Astrocyte (in vitro differentiated cells and primary cell): ENCODE measurements around the gene NANOGP8. TPM values are rescaled to one million over a fixed set of nuclear protein-coding genes. Genes with fewer than 3 reads are reported as not detected.

Experiments used
- DNase-seq: peaks from one replicate; pipeline ENCODE4 v3.0.0-alpha.2; 2010; ENCODE audit warnings: low read depth
- FAIRE-seq: peaks from 2 replicates; lab custom pipeline; 2011; peaks lifted over from hg19 to GRCh38; lab: Jason Lieb, UNC
- H2AFZ ChIP-seq: 2 replicates; pipeline ENCODE4 v1.6.0; 2012; ENCODE audit warnings: low read depth, low read length, inconsistent platforms
- H3K27ac ChIP-seq: 2 replicates; pipeline ENCODE4 v1.5.1; 2011; ENCODE audit warnings: low read depth, low read length, inconsistent platforms
- H3K27me3 ChIP-seq: 2 replicates; pipeline ENCODE4 v1.6.0; 2011; ENCODE audit warnings: low read length, inconsistent platforms; ENCODE audit not compliant: insufficient read depth
- H3K36me3 ChIP-seq: 2 replicates; pipeline ENCODE4 v1.5.1; 2011; ENCODE audit warnings: low read length, inconsistent platforms; ENCODE audit not compliant: insufficient read depth
- H3K4me1 ChIP-seq: 2 replicates; pipeline ENCODE4 v1.5.1; 2011; ENCODE audit warnings: low read length, inconsistent platforms; ENCODE audit not compliant: insufficient read depth
- H3K4me2 ChIP-seq: 2 replicates; pipeline ENCODE4 v1.6.0; 2012; ENCODE audit warnings: low read length, inconsistent platforms
- H3K4me3 ChIP-seq: 2 replicates; pipeline ENCODE4 v1.5.1; 2011; ENCODE audit warnings: low read depth, mild to moderate bottlenecking, low read length, inconsistent platforms; ENCODE audit not compliant: insufficient read depth
- H3K79me2 ChIP-seq: 2 replicates; pipeline ENCODE4 v1.6.0; 2012; ENCODE audit warnings: mild to moderate bottlenecking, low read length, inconsistent platforms; ENCODE audit not compliant: insufficient read depth
- H3K9ac ChIP-seq: 2 replicates; pipeline ENCODE4 v1.6.0; 2012; ENCODE audit warnings: mild to moderate bottlenecking, low read length, inconsistent platforms
- H3K9me3 ChIP-seq: 2 replicates; pipeline ENCODE4 v1.5.1; 2012; ENCODE audit warnings: low read depth, mild to moderate bottlenecking, low read length, inconsistent platforms; ENCODE audit not compliant: insufficient read depth
- H4K20me1 ChIP-seq: 2 replicates; pipeline ENCODE4 v1.6.0; 2012; ENCODE audit warnings: low read length, inconsistent platforms; ENCODE audit not compliant: insufficient read depth
- H3K27ac Mint-ChIP-seq: one replicate; pipeline ENCODE4 v1.8.0; 2021; ENCODE audit warnings: mild to moderate bottlenecking, mixed read lengths; ENCODE audit not compliant: unreplicated experiment
- H3K27me3 Mint-ChIP-seq: one replicate; pipeline ENCODE4 v1.8.0; 2021; ENCODE audit warnings: low read depth, mixed read lengths; ENCODE audit not compliant: unreplicated experiment
- H3K36me3 Mint-ChIP-seq: one replicate; pipeline ENCODE4 v1.8.0; 2021; ENCODE audit warnings: low read depth, mixed read lengths; ENCODE audit not compliant: unreplicated experiment
- H3K4me1 Mint-ChIP-seq: one replicate; pipeline ENCODE4 v1.8.0; 2021; ENCODE audit warnings: low read depth, mixed read lengths; ENCODE audit not compliant: unreplicated experiment
- H3K4me3 Mint-ChIP-seq: one replicate; pipeline ENCODE4 v1.8.0; 2021; ENCODE audit warnings: mild to moderate bottlenecking, moderate library complexity, mixed read lengths; ENCODE audit not compliant: unreplicated experiment
- H3K9me3 Mint-ChIP-seq: one replicate; pipeline ENCODE4 v1.8.0; 2021; ENCODE audit warnings: mild to moderate bottlenecking, mixed read lengths; ENCODE audit not compliant: unreplicated experiment
- CTCF ChIP-seq: IDR thresholded peaks from 2 replicates; pipeline ENCODE4 v1.5.1; 2011; ENCODE audit warnings: low read depth, mild to moderate bottlenecking, inconsistent platforms, low read length, moderate library complexity; ENCODE audit not compliant: insufficient read depth
- EZH2 ChIP-seq: IDR thresholded peaks from 2 replicates; pipeline ENCODE4 v1.6.1; 2012; ENCODE audit warnings: mild to moderate bottlenecking, low read length, inconsistent platforms; ENCODE audit not compliant: insufficient read depth
- total RNA-seq: library from RNA; stranded (reverse); gene quantifications from 2 replicates; pipeline ENCODE4 v1.2.1, GENCODE V29; 2021

The NANOGP8 gene
- total RNA-seq, 1 donor from 2014 or later: not detected

GRCh38 chr15:35129361-35129760 is 44.3 kb upstream of the NANOGP8 start:
- H3K9me3 ChIP-seq: no peaks in the 10 kb centered on the region
- H3K27ac Mint-ChIP-seq: no peak overlapping the region
- H3K36me3 Mint-ChIP-seq: no peaks in the 10 kb centered on the region
- no peaks in the 10 kb centered on the region for H3K27me3 ChIP-seq
- no peaks in the 10 kb centered on the region for H3K4me1 Mint-ChIP-seq
- no peak for TF ChIP-seq EZH2
- TF ChIP-seq CTCF: no peak
- no peak overlapping the region for H3K4me3 Mint-ChIP-seq
- H3K36me3 ChIP-seq: no peaks in the 10 kb centered on the region
- H3K4me1 ChIP-seq: no peaks in the 10 kb centered on the region
- no peak overlapping the region for H3K4me2 ChIP-seq
- H3K9ac ChIP-seq: no peak overlapping the region
- FAIRE-seq: no peak
- H3K79me2 ChIP-seq: no peaks in the 10 kb centered on the region
- no peak overlapping the region for H3K27ac ChIP-seq
- no peak overlapping the region for H2AFZ ChIP-seq
- no peak for DNase-seq
- no peak overlapping the region for H3K4me3 ChIP-seq
- H3K9me3 Mint-ChIP-seq: peaks cover 2% of the 10 kb centered on the region
- no peaks in the 10 kb centered on the region for H4K20me1 ChIP-seq
- no peaks in the 10 kb centered on the region for H3K27me3 Mint-ChIP-seq

GRCh38 chr15:35127717-35128116 is 42.6 kb upstream of the NANOGP8 start:
- no peak overlapping the region for H3K4me3 ChIP-seq
- H3K27me3 Mint-ChIP-seq: no peaks in the 10 kb centered on the region
- H3K4me2 ChIP-seq: no peak overlapping the region
- no peaks in the 10 kb centered on the region for H3K9me3 ChIP-seq
- no peaks in the 10 kb centered on the region for H3K36me3 ChIP-seq
- FAIRE-seq (no peak), DNase-seq (no peak)
- no peak overlapping the region for H3K27ac Mint-ChIP-seq
- no peak overlapping the region for H3K4me3 Mint-ChIP-seq
- H2AFZ ChIP-seq: no peak overlapping the region
- no peaks in the 10 kb centered on the region for H3K4me1 ChIP-seq
- peaks cover 2% of the 10 kb centered on the region for H3K9me3 Mint-ChIP-seq
- no peaks in the 10 kb centered on the region for H4K20me1 ChIP-seq
- H3K27me3 ChIP-seq: no peaks in the 10 kb centered on the region
- TF ChIP-seq CTCF: no peak
- TF ChIP-seq EZH2: no peak
- no peak overlapping the region for H3K27ac ChIP-seq
- no peak overlapping the region for H3K9ac ChIP-seq
- H3K79me2 ChIP-seq: no peaks in the 10 kb centered on the region
- no peaks in the 10 kb centered on the region for H3K4me1 Mint-ChIP-seq
- no peaks in the 10 kb centered on the region for H3K36me3 Mint-ChIP-seq

GRCh38 chr15:35126236-35126635 is 41.1 kb upstream of the NANOGP8 start:
- H3K36me3 ChIP-seq: no peaks in the 10 kb centered on the region
- Mint-ChIP-seq H3K9me3 (peaks cover 2% of the 10 kb centered on the region), H3K27ac (no peak overlapping the region), H3K4me1 (no peaks in the 10 kb centered on the region), H3K27me3 (no peaks in the 10 kb centered on the region), H3K4me3 (no peak overlapping the region), H3K36me3 (no peaks in the 10 kb centered on the region)
- H3K4me3 ChIP-seq: no peak overlapping the region
- H3K27ac ChIP-seq: no peak overlapping the region
- H2AFZ ChIP-seq: no peak overlapping the region
- H4K20me1 ChIP-seq: no peaks in the 10 kb centered on the region
- DNase-seq (no peak), FAIRE-seq (no peak)
- H3K27me3 ChIP-seq: no peaks in the 10 kb centered on the region
- no peaks in the 10 kb centered on the region for H3K79me2 ChIP-seq
- no peak overlapping the region for H3K4me2 ChIP-seq
- H3K9me3 ChIP-seq: no peaks in the 10 kb centered on the region
- no peaks in the 10 kb centered on the region for H3K4me1 ChIP-seq
- TF ChIP-seq CTCF (no peak), EZH2 (no peak)
- no peak overlapping the region for H3K9ac ChIP-seq
